GM19099 (cell line): ENCODE results near the gene PPFIBP1.
A peak's percentile ranks its signal among the peaks of the same experiment; 100 is the strongest.

Experiments
- POLR2A ChIP-seq: IDR thresholded peaks from 3 replicates; pipeline ENCODE4 v1.6.1; 2011; ENCODE audit warnings: low read depth; ENCODE audit not compliant: insufficient read length; ENCODE audit errors: extremely low read depth

PPFIBP1 gene

DNA sequence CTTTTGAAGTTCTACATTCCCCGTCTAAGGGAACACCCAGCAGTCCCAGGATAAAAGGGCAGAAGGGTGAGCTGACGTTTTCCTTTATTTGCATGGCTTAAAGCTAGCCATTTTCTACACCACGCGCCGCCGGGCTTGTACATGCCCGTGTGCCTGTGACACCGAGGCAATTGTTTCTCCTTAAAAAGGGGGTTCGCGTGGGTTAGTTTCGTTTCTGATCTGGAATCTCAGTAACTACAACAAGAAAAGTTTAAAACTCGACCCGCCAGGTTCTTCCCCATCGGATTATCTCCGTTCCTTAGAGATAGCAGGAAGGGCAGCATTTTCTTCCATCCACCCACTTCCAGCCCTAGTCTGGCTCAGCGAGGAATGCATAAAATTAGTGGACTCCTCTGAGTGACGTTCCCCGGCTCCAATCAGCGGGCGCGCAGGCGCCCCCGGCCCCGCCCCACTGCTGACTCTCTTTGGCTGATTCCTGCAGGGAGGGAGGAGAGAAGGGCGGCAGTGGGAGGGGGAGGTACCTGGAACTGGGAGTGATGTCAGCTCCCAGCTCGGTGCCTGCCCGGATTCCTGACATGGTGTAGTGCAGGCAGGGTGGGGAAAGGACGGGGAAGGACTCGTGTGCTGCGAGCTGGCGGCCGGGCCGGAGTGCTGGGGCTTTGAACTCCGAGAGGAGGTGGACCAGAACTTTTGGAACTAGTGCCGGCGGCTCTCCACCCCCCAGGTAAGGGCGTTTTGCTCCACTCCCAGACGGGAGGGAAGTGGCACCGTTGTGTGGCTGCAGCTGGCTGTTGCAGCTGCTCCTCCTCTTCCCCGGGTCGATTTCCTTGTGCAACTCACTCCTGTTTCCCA lies at the start of gene PPFIBP1:
Gene PPFIBP1 (plus strand): TSS at position 565 of the 852 bp plus-strand sequence. CDS start 109,191 bp downstream, outside the sequence.
- peak; percentile 60 for TF ChIP-seq POLR2A

DNA sequence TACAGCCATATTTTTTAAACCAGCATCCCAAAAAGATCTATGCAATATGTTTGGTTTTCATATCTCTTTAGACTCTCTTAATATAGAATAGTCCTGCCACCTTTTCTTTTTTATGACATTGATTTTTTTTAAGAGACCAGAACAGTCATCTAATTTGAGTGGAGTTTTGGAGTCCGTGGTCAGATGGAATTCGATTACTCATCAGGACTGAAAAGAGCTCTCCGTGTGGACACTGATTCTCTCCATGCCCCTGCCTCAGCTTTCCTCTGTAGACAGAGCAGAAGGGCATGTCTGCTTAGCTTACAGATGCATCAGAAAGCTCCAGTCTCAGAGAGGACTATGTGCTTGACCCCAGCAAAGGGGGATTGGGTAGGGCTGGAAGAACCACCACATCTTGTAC lies 49.7 kb upstream of the PPFIBP1 start:
- no peak for TF ChIP-seq POLR2A

DNA sequence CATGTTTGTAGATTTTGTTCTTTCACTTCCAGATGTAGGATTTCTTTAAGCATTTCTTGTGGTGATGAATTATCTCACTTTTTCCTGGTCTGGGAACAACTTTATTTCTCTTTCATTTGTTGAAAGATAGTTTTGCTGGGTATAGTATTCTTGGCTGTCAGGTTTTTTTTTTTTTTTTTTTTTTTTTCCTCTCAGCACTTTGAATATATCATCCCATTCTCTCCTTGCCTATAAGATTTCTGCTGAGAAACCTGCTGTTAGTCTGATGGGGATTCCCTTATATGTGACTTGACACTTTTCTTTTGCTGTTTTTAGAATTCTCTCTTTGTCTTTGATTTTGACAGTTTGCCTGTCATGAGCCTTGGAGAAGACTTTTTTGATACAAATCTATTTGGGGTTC lies 47.0 kb upstream of the PPFIBP1 start:
- TF ChIP-seq POLR2A: no peak

DNA sequence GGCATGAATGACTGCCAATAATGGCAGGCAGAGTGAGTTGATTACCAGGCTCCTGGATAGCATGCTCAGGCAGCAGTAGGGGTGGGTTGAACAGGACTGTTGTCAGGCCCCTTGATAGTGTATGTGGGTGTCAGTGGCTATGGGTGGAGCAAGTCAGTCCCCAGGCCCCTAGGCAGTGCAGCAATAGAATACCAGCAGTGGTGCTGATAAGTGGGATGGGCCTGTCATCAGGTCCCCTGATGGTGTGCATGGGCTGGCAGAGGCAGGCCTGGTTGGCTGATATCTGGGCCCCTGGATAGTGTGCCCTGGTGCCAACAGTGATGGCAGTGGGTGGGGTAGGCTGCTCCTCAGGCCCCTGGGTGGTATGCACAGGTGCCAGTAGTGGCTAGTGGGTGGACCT lies 45.1 kb upstream of the PPFIBP1 start:
- no peak for TF ChIP-seq POLR2A

DNA sequence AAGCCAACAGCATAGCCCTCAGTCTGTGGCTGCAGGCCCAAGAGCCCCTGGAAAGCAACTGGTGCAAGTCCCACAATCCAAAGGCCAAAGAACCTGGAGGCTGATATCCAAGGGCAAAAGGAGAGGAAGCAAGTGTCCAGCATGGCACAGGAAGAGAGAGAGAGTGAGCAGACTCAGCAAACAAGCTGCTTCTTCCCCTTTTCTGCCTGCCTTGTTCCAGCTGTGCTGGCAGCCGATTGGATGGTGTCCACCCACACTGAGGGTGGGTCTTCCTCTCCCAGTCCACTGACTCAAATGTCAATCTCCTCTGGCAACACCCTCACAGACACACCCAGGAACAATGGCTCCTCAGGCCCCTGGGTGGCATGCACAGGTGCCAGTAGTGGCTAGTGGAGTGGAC lies 44.0 kb upstream of the PPFIBP1 start:
- TF ChIP-seq POLR2A: no peak

DNA sequence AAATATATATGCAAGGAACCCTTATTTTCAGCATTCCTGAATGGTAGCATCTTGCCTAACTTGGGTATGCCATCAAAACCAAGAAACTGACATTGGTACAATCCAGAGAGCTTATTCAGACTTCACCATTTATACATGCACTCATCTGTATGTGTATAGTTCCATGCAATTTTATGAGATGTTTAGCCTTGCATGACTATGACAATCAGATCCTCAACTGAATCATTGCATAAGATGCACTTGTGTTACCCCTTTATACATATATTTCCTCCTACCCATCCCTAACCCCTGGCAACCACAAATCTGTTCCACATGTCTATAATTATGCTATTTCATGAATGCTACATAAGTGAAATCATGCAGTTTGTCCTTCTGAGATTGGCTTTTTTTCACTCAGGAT lies 37.0 kb upstream of the PPFIBP1 start:
- TF ChIP-seq POLR2A: no peak

DNA sequence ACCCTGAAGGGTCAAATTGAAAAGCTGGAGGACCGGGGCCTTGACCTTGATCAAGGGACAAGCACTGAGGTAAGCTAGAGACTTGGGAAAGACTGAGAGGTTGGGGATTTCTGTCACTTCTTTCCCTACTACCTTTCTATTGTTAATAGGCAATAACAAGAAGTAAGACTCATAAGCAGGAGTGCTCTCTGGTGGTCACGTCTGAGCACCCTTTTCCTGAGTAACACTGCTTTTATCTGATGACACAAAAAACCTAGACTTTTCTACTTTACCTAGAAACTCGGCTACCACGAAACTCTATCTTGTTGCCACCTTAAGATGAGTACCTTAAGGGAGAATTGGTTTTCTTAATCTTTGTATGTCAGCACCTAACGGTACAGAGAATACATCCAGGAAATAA lies 35.5 kb upstream of the PPFIBP1 start:
- no peak for TF ChIP-seq POLR2A

DNA sequence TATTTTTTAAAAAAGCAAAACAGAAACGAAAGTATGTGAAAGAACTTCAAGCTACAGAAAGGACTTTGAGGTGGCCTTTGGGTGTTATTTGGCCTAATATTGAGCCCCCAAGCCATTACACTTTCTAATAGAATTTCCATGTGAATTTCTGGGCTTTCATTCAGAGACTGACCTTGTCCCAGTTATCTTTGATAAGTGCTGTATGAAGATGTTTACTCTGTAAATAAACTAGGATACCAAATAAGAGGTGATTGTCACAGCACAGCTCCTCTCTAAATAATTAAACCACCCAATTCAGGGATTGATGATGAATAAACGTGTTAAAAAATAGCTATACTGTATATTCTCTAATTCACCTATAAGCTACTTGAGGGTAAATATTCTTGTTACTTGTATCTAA lies 32.8 kb upstream of the PPFIBP1 start:
- no peak for TF ChIP-seq POLR2A

DNA sequence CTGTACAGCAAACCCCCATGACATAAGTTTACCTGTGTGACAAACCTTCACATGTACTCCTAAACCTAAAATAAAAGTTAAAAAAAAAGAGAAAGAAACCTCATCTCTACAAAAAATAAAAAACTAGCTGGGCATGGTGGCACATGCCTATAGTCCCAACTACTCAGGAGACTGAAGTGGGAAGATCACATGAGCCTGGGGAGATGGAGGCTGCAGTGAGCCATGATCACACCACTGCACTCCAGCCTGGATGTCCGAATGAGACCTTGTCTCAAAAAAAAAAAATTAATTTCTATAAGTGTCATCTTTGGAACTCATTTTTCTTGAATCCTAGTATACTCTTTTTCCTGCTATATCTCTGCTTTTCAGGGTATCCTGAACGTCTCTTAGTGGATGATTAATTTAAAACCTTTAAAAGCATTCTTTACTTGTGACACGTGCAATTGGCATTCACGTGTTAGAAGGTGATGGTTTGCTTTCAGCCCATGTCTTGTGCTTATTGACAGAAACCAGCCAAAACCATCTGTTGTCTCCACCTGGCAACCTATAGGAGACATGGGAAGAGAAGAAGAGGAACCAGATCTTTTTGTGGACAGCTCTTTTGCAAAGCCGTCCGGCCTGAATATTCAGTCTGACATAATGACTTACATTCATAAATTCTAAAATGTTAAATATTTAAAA lies 30.6 kb upstream of the PPFIBP1 start:
- no peak for TF ChIP-seq POLR2A

DNA sequence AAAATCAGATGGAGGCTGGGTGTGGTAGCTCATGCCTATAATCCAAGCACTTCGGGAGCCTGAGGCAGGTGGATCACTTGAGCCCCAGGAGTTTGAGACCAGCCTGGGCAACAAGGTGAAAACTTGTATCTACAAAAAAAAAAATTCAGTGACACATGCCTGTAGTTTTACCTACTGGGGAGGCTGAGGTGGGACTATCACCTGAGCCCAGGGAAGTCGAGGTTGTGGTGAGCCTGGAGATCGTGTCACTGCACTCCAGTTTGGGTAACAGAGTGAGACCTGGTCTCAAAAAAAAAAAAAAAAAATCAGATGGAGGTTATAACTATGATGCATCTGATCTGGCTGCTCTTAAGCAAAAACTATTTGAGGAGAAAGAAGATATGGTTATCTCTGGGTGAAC lies 26.6 kb upstream of the PPFIBP1 start:
- no peak for TF ChIP-seq POLR2A

DNA sequence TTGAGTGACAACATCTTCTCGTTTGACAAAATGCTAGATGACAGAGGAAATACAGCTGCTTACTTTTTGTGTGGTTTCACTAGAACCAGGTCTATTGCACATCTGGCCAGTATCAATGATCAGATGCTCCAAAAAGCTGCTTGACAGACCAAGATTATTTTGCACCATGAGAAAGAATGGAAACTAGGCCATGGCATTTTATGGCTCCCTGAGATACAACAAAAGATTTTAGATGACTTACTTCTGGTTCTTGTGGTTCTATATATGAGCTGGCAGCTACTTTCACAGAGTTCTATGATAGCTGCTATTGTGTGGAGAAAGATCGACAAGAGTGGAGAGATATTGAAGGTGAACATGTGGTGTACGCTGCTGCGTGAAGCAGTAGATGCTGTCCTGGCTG lies 25.9 kb upstream of the PPFIBP1 start:
- no peak for TF ChIP-seq POLR2A

DNA sequence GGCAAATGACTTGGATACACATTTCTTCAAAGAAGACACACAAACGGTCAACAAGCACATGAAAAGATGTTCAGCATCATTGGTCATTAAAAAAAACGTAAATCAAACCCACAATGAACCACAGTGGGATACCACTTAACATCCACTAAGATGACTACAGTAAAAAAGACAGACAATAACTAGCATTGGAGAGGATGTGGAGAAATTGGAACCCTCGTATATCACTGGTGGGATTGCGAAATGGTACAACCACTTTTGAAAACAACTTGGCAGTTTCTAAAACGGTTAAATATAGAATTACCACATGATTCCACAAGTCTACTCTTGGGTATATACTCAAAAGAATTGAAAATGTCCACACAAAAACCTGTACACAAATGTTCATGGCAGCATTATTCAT lies 25.2 kb upstream of the PPFIBP1 start:
- TF ChIP-seq POLR2A: no peak

DNA sequence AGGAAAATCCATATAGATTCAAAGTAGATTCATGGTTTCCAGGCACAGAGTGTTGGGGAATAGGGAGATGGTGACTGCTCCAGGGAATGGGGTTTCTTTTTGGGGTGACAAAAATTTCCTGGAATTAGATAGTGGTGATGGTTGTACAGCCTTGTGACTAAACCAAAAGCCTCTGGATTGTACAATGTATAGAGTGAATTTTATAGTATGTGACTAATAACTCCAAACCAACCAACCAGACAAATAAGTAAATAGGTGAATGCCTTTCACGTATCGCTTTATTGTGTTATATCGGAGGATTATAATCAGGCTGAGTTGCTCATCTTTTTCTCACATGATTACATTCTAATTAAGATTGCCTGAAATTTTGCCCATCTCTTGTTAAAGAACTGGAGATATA lies 24.6 kb upstream of the PPFIBP1 start:
- no peak for TF ChIP-seq POLR2A

DNA sequence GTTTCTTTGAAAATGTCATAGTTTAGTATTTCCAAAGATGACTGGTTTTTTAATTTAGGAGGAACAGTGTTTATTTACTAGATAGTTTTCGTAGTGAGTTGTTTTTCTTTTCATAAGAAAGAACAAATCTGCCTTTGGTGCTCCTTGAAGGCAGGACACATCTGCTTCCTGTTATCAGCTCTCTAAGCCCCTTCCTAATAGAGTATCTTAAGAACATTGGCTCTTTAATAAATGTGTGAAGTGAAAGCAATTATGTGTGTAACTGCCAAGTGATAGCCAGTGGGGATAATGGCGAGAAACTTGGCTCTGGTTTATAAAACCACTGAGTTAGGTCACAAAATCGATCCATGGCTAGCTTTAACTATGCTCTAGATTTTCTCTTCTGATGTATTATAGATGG lies 23.5 kb upstream of the PPFIBP1 start:
- no peak for TF ChIP-seq POLR2A

DNA sequence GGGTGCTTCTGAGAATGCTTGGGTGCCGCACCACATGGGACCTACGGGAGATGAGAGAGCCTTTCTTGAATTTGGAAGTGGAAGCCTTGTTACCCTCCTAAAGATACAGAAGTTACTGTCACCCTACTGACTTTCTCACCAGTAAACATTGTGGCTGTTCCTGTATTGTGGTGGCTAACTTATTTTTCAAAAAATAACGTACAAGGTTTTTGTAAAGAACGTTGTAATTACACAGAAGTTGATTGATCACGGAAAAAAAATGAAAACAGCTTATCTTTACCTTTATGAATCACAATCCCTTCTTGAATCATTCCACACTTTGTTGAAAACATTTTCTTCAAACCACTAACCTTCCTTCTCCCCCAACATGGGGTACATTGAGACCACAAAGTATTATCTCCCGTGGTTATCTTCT lies 22.0 kb upstream of the PPFIBP1 start:
- no peak for TF ChIP-seq POLR2A

DNA sequence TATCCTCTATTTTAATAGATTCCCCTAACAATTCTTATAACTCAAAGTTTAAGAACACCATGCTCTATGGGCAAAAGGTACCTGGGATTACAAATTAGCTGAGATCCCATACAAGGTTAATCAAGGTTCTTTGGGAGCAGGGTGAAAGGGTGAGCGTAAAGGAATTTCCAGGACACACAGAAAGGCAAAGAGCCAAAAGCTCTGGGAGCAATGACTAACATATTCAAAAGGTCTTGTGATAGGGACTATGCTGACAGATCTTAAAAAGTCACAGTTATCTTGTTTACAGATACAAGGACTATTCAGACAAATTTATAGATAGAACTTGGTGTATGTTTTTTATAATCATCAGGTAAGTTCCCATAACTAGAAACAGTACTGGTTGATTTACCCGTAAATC lies 19.5 kb upstream of the PPFIBP1 start:
- TF ChIP-seq POLR2A: no peak
